CD14-positive monocyte (primary cell): ENCODE data around the gene DIS3L. TPM values are rescaled to one million over a fixed set of nuclear protein-coding genes. Genes with fewer than 3 reads are reported as not detected.

Experiments used
- DNase-seq, 3 donors: peaks; one replicate each; pipeline ENCODE4 v3.0.0-alpha.2; 2011 to 2022
- H2AFZ ChIP-seq: 2 replicates; pipeline ENCODE4 v1.6.0; 2012; ENCODE audit warnings: mild to moderate bottlenecking, low read depth, low read length, inconsistent platforms; ENCODE audit not compliant: insufficient read depth, poor library complexity, severe bottlenecking
- H3K27ac ChIP-seq, 2 donors: 1 replicate in 1 of 2; 2 replicates in 1 of 2; pipeline ENCODE4 v1.5.1; 2012 to 2013; ENCODE audit warnings: low read length in 2 of 2, control low read depth in 1 of 2, inconsistent platforms in 1 of 2, low read depth in 1 of 2, mild to moderate bottlenecking in 1 of 2
- H3K27me3 ChIP-seq, 2 donors: one replicate each; pipeline versions ENCODE4 v1.6.0 to v1.6.1; 2011 to 2013; ENCODE audit warnings: low read length in 2 of 2; ENCODE audit not compliant: control insufficient read depth in 2 of 2, insufficient read depth in 2 of 2
- H3K36me3 ChIP-seq, 2 donors: replicated peaks in 1 of 2; 1 replicate in 1 of 2; 2 replicates in 1 of 2; pipeline versions ENCODE4 v1.5.1 to v1.6.1; 2012 to 2013; ENCODE audit warnings: low read length in 2 of 2, control low read depth in 1 of 2, inconsistent platforms in 1 of 2, mild to moderate bottlenecking in 1 of 2; ENCODE audit not compliant: insufficient read depth in 2 of 2, control insufficient read depth in 1 of 2
- H3K4me1 ChIP-seq, 2 donors: 1 replicate in 1 of 2; 2 replicates in 1 of 2; pipeline versions ENCODE4 v1.5.1 to v1.6.1; 2012 to 2013; ENCODE audit warnings: low read length in 2 of 2, control low read depth in 1 of 2, inconsistent platforms in 1 of 2, mild to moderate bottlenecking in 1 of 2, moderate library complexity in 1 of 2; ENCODE audit not compliant: insufficient read depth in 2 of 2, control insufficient read depth in 1 of 2
- H3K4me2 ChIP-seq: replicated peaks from 2 replicates; pipeline ENCODE3; 2012; ENCODE audit warnings: low read length, moderate library complexity, mild to moderate bottlenecking; ENCODE audit not compliant: poor library complexity, severe bottlenecking; ENCODE audit errors: extremely low read depth
- H3K4me3 ChIP-seq, 3 experiments: fragments of 200-600 bp in 1 of 3; sonication (generic) in 1 of 3; replicated peaks in 1 of 3; 1 replicate in 2 of 3; 2 replicates in 1 of 3; pipeline ENCODE4 v1.5.1; 2011 to 2013; ENCODE audit warnings: low read length in 3 of 3, mild to moderate bottlenecking in 3 of 3, control low read depth in 2 of 3, low read depth in 2 of 3, inconsistent platforms in 1 of 3, moderate library complexity in 1 of 3
- H3K79me2 ChIP-seq: 2 replicates; pipeline ENCODE4 v1.6.0; 2012; ENCODE audit warnings: mild to moderate bottlenecking, control low read depth, inconsistent platforms, low read length, moderate library complexity; ENCODE audit not compliant: insufficient read depth
- H3K9ac ChIP-seq: 2 replicates; pipeline ENCODE4 v1.6.0; 2017; ENCODE audit warnings: low read length, mild to moderate bottlenecking; ENCODE audit not compliant: insufficient read depth, poor library complexity, severe bottlenecking
- H3K9me3 ChIP-seq, 2 donors: replicated peaks in 1 of 2; 1 replicate in 1 of 2; 2 replicates in 1 of 2; pipeline versions ENCODE4 v1.5.1 to v1.6.1; 2012 to 2013; ENCODE audit warnings: low read length in 2 of 2, control low read depth in 1 of 2; ENCODE audit not compliant: control insufficient read depth in 1 of 2, insufficient read depth in 1 of 2
- H4K20me1 ChIP-seq: 2 replicates; pipeline ENCODE4 v1.6.0; 2012; ENCODE audit warnings: mild to moderate bottlenecking, low read length, control low read depth, moderate library complexity; ENCODE audit not compliant: insufficient read depth
- H3K27ac Mint-ChIP-seq, 7 donors: one replicate each; pipeline ENCODE4 v1.8.0; 2020; ENCODE audit warnings: mild to moderate bottlenecking in 7 of 7, mixed read lengths in 7 of 7, moderate library complexity in 6 of 7, inconsistent platforms in 2 of 7
- H3K27me3 Mint-ChIP-seq, 3 donors: one replicate each; pipeline ENCODE4 v1.8.0; 2021 to 2022; ENCODE audit warnings: low read depth in 3 of 3, mild to moderate bottlenecking in 3 of 3, mixed read lengths in 3 of 3, moderate library complexity in 3 of 3, inconsistent platforms in 1 of 3
- H3K36me3 Mint-ChIP-seq, 2 donors: one replicate each; pipeline ENCODE4 v1.8.0; 2020; ENCODE audit warnings: mixed read lengths in 2 of 2, inconsistent platforms in 1 of 2, mild to moderate bottlenecking in 1 of 2
- H3K4me1 Mint-ChIP-seq: one replicate; pipeline ENCODE4 v1.8.0; 2020; ENCODE audit warnings: mild to moderate bottlenecking, mixed read lengths
- H3K4me3 Mint-ChIP-seq, 2 donors: one replicate each; pipeline ENCODE4 v1.8.0; 2020; ENCODE audit warnings: mild to moderate bottlenecking in 2 of 2, mixed read lengths in 2 of 2, moderate library complexity in 1 of 2
- H3K9me3 Mint-ChIP-seq, 7 donors: one replicate each; pipeline ENCODE4 v1.8.0; 2020 to 2022; ENCODE audit warnings: mixed read lengths in 7 of 7, mild to moderate bottlenecking in 6 of 7, moderate library complexity in 6 of 7, inconsistent platforms in 2 of 7
- CTCF ChIP-seq: fragments of 200-600 bp; IDR thresholded peaks from one replicate; pipeline ENCODE4 v1.8.0; 2022; ENCODE audit warnings: antibody characterized with exemption, mild to moderate bottlenecking
- WGBS: methylation state at CpG from one replicate; pipeline ENCODE4 v1.1.5; 2013; ENCODE audit warnings: missing lambda C conversion rate; ENCODE audit not compliant: insufficient coverage; 5-methylcytosine and 5-hydroxymethylcytosine counted together
- intact Hi-C, 2 donors: fragments of 100-400 bp; cut with micrococcal nuclease; formaldehyde crosslinking; loops; one replicate each; pipeline versions ENCODE4 v1.15.0 to v1.15.1; 2023
- polyA plus RNA-seq, 3 donors: library from polyadenylated mRNA; depleted of rRNA in 1 of 3; unstranded in 2 of 3; stranded (reverse) in 1 of 3; fragments of 300-500 nt in 2 of 3; fragments of >200 nt in 1 of 3; fragmentation: Illumina TruSeq in 2 of 3; gene quantifications; 1 replicate in 2 of 3; 2 replicates in 1 of 3; pipeline ENCODE4 v1.2.3, GENCODE V29; 2012 to 2021

Gene DIS3L
- polyA plus RNA-seq, 3 donors: 13.2 to 17.0 (median 13.6) TPM

- H3K9me3 Mint-ChIP-seq: peaks cover 0 to 3% (median 2%) of the 10 kb centered on the region in 7 donors
- Histone ChIP-seq H3K79me2 (no peaks in the 10 kb centered on the region), H4K20me1 (no peaks in the 10 kb centered on the region), H3K9ac (no peak overlapping the region), H2AFZ (no peak overlapping the region), H3K4me1 (no peaks in the 10 kb centered on the region), H3K27ac (no peak overlapping the region), H3K36me3 (no peaks in the 10 kb centered on the region), H3K27me3 (peaks cover 0 to 2% of the 10 kb centered on the region in 2 donors), H3K4me3 (no peak overlapping the region), H3K9me3 (no peaks in the 10 kb centered on the region), H3K4me2 (no peak overlapping the region)
- H3K27ac Mint-ChIP-seq: peak overlapping the region in 1 of 7 donors; percentile 43
- H3K4me3 Mint-ChIP-seq: no peak overlapping the region
- peaks cover 2 to 5% (median 4%) of the 10 kb centered on the region in 3 donors for H3K27me3 Mint-ChIP-seq
- no peak for DNase-seq
- no peak for TF ChIP-seq CTCF
- peaks cover 4% of the 10 kb centered on the region for H3K4me1 Mint-ChIP-seq
- WGBS: 0% methylated on average over 1 of the region's 6 CpGs
- intact Hi-C loops: no loop called here
- no peaks in the 10 kb centered on the region for H3K36me3 Mint-ChIP-seq
Observed at GRCh38 chr15:66270932-66271331, 22.4 kb upstream of the DIS3L start.

GRCh38 chr15:66275352-66275751, 18.0 kb upstream of the DIS3L start:
- Histone ChIP-seq H3K4me2 (no peak overlapping the region), H3K79me2 (no peaks in the 10 kb centered on the region), H4K20me1 (no peaks in the 10 kb centered on the region), H3K4me1 (no peaks in the 10 kb centered on the region), H3K9ac (no peak overlapping the region), H3K4me3 (no peak overlapping the region), H3K9me3 (no peaks in the 10 kb centered on the region), H2AFZ (no peak overlapping the region), H3K27ac (no peak overlapping the region), H3K27me3 (no peaks in the 10 kb centered on the region), H3K36me3 (no peaks in the 10 kb centered on the region)
- H3K4me3 Mint-ChIP-seq: no peak overlapping the region
- H3K27me3 Mint-ChIP-seq: peaks cover 2 to 8% (median 4%) of the 10 kb centered on the region in 3 donors
- no peak for TF ChIP-seq CTCF
- H3K27ac Mint-ChIP-seq: no peak overlapping the region
- peaks cover 10% of the 10 kb centered on the region for H3K4me1 Mint-ChIP-seq
- intact Hi-C loops: no loop called here
- no peak for DNase-seq
- no peaks in the 10 kb centered on the region for H3K36me3 Mint-ChIP-seq
- peaks cover 0 to 3% (median 2%) of the 10 kb centered on the region in 7 donors for H3K9me3 Mint-ChIP-seq
